Measurements from ENCODE around the gene AK6.

GRCh38 chr5:69367697-69368279 is 1.5 kb downstream of the AK6 start:
- TF ChIP-seq CTCF (IDR thresholded peaks at IDR 0.05; ENCODE audit: low read depth, low read length) (no peak), POLR2A (IDR thresholded peaks at IDR 0.05; ENCODE audit: extremely low read depth, insufficient read length) (no peak)

All from NB4 (cell line).